ENCODE data around the gene WWC2. TPM values are rescaled to one million over a fixed set of nuclear protein-coding genes. Genes with fewer than 3 reads are reported as not detected.

Gene WWC2
- total and polyA plus RNA-seq, 2 donors (not counting 3 experiments of a cell fraction or from before 2014, with no cell fraction given): 12.9 to 52.2 TPM

GRCh38 chr4:183355405-183355804 lies 256.3 kb downstream of the WWC2 start:
- BruUV-seq (replicated peaks): no TSS peak
- Histone ChIP-seq H3K27ac (ENCODE audit: insufficient read depth, low read depth, low read length) (no peak overlapping the region), H3K9me1 (replicated peaks; ENCODE audit: control insufficient read depth, extremely low read depth, insufficient read depth, low read length) (no peaks in the 10 kb centered on the region), H4K20me1 (replicated peaks; ENCODE audit: control insufficient read depth, extremely low read depth, insufficient read depth, low read length) (no peaks in the 10 kb centered on the region), H3K9ac (replicated peaks; ENCODE audit: extremely low read depth, insufficient read depth, low read length) (no peak overlapping the region), H3K36me3 (ENCODE audit: control insufficient read depth in 2 of 2, extremely low read depth in 1 of 2, insufficient read depth in 2 of 2, low read length in 2 of 2) (no peaks in the 10 kb centered on the region), H3K27me3 (ENCODE audit: control insufficient read depth in 2 of 2, insufficient read depth in 2 of 2, low read length in 2 of 2) (peaks cover 0 to 2% of the 10 kb centered on the region in 2 experiments), H3K4me2 (ENCODE audit: insufficient read depth, low read length) (peak overlapping the region; percentile 13), H3K4me1 (ENCODE audit: control insufficient read depth, extremely low read depth, insufficient read depth, low read length) (peaks cover 19% of the 10 kb centered on the region), H3K4me3 (replicated peaks in 1 of 3; ENCODE audit: insufficient read depth in 1 of 3, low read depth in 1 of 3, low read length in 3 of 3) (no peak overlapping the region), H3K9me3 (replicated peaks; ENCODE audit: control insufficient read depth, insufficient read depth, low read length) (no peaks in the 10 kb centered on the region), H3K79me2 (ENCODE audit: control insufficient read depth, insufficient read depth, low read length) (no peaks in the 10 kb centered on the region), H2AFZ (ENCODE audit: low read depth, low read length) (no peak overlapping the region)
- ChIA-PET POLR2A (no interaction called here), CTCF (interaction anchor here (0.7 to 1.3 kb wide), 9 partner anchors 16 to 93 kb away, joined by 3 to 9 read pairs (median 3); no protein-coding TSS in a partner anchor)
- peak; percentile 78 for TF ChIP-seq FOS (IDR thresholded peaks at IDR 0.05; ENCODE audit: borderline replicate concordance, insufficient read depth, low read length)
- TF ChIP-seq, protein P1, sequence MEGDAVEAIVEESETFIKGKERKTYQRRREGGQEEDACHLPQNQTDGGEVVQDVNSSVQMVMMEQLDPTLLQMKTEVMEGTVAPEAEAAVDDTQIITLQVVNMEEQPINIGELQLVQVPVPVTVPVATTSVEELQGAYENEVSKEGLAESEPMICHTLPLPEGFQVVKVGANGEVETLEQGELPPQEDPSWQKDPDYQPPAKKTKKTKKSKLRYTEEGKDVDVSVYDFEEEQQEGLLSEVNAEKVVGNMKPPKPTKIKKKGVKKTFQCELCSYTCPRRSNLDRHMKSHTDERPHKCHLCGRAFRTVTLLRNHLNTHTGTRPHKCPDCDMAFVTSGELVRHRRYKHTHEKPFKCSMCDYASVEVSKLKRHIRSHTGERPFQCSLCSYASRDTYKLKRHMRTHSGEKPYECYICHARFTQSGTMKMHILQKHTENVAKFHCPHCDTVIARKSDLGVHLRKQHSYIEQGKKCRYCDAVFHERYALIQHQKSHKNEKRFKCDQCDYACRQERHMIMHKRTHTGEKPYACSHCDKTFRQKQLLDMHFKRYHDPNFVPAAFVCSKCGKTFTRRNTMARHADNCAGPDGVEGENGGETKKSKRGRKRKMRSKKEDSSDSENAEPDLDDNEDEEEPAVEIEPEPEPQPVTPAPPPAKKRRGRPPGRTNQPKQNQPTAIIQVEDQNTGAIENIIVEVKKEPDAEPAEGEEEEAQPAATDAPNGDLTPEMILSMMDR (IDR thresholded peaks at IDR 0.05; ENCODE audit: extremely low read depth in 1 of 2, insufficient read depth in 1 of 2, low read depth in 1 of 2, low read length in 2 of 2): no peak
- peak; percentile 84 for TF ChIP-seq JUN (IDR thresholded peaks at IDR 0.05; ENCODE audit: borderline replicate concordance, insufficient read depth, insufficient read length, low read depth)
- TF ChIP-seq, protein P2, sequence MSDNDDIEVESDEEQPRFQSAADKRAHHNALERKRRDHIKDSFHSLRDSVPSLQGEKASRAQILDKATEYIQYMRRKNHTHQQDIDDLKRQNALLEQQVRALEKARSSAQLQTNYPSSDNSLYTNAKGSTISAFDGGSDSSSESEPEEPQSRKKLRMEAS (IDR thresholded peaks at IDR 0.05; ENCODE audit: insufficient read depth, insufficient read length): no peak
- TF ChIP-seq GATA2 (IDR thresholded peaks at IDR 0.05; ENCODE audit: insufficient read depth, insufficient read length, low read depth, low read length): peak; percentile 98
- peak; percentile 76 for TF ChIP-seq POLR2AphosphoS5 (IDR thresholded peaks at IDR 0.05; ENCODE audit: insufficient read depth, low read depth, low read length)
- peak; percentile 6 for TF ChIP-seq POLR2A (IDR thresholded peaks at IDR 0.05; ENCODE audit: low read depth, low read length)
- no peak for TF ChIP-seq EZH2 (IDR thresholded peaks at IDR 0.05; ENCODE audit: borderline replicate concordance, low read depth, low read length, severe bottlenecking)
- TF ChIP-seq MYC (IDR thresholded peaks at IDR 0.05; ENCODE audit: low read depth, low read length): no peak
- dilution Hi-C loops (cut with MboI; ENCODE audit: extremely low pct_ligation_motif_present, low sequenced_read_pairs) (no loop called here), intact Hi-C loops (cut with micrococcal nuclease) (loop anchor here (1.0 to 5.0 kb wide), 4 partner anchors 19 to 147 kb away; no protein-coding TSS in a partner anchor)
- FAIRE-seq (peak; percentile 92), DNase-seq (ENCODE audit: low read depth, low spot score) (peak; percentile 94)

Measured in endothelial cell of umbilical vein (primary cell).